ENCODE results near the gene HEXB. TPM values are rescaled to one million over a fixed set of nuclear protein-coding genes. Genes with fewer than 3 reads are reported as not detected.

HEXB gene
- total and polyA plus RNA-seq, 9 of the 15 experiments (the other 6 are each of a cell fraction or from before 2014, with no cell fraction given), result 22.9 to 158 (median 108) TPM

DNA sequence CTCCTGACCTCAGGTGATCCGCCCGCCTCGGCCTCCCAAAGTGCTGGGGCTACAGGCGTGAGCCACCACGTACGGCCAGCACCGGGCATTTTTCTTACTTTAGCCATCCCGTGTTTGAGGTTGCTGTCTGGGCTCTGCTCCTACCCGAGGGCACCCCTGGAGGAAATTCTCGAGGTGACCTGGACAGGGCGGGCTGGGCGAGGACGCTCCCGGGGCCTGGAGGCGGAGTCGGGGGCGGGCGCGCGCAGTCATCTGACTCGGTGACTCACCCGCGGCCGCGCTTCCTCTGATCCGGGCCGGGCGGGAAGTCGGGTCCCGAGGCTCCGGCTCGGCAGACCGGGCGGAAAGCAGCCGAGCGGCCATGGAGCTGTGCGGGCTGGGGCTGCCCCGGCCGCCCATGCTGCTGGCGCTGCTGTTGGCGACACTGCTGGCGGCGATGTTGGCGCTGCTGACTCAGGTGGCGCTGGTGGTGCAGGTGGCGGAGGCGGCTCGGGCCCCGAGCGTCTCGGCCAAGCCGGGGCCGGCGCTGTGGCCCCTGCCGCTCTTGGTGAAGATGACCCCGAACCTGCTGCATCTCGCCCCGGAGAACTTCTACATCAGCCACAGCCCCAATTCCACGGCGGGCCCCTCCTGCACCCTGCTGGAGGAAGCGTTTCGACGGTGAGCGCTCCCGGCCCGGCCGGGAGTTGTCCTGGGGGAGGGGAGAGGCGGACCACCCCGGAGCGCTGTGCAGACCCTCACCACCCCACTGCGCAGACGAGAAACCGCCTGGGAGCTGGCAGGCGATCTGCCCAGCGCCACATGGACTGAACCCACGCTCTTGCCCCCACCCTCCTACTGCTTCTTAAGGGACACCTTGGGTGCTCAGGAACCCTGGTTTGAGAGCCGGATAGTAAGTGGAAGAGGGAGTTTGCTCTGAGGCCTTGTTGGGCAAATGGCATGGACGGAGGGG, at the start of gene HEXB (continued):
- TF ChIP-seq, protein P1, sequence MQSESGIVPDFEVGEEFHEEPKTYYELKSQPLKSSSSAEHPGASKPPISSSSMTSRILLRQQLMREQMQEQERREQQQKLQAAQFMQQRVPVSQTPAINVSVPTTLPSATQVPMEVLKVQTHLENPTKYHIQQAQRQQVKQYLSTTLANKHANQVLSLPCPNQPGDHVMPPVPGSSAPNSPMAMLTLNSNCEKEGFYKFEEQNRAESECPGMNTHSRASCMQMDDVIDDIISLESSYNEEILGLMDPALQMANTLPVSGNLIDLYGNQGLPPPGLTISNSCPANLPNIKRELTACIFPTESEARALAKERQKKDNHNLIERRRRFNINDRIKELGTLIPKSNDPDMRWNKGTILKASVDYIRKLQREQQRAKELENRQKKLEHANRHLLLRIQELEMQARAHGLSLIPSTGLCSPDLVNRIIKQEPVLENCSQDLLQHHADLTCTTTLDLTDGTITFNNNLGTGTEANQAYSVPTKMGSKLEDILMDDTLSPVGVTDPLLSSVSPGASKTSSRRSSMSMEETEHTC (IDR thresholded peaks at IDR 0.05), result peak; percentile 78; the same call in 1 of the 2 replicates
- TF ChIP-seq, protein P2, sequence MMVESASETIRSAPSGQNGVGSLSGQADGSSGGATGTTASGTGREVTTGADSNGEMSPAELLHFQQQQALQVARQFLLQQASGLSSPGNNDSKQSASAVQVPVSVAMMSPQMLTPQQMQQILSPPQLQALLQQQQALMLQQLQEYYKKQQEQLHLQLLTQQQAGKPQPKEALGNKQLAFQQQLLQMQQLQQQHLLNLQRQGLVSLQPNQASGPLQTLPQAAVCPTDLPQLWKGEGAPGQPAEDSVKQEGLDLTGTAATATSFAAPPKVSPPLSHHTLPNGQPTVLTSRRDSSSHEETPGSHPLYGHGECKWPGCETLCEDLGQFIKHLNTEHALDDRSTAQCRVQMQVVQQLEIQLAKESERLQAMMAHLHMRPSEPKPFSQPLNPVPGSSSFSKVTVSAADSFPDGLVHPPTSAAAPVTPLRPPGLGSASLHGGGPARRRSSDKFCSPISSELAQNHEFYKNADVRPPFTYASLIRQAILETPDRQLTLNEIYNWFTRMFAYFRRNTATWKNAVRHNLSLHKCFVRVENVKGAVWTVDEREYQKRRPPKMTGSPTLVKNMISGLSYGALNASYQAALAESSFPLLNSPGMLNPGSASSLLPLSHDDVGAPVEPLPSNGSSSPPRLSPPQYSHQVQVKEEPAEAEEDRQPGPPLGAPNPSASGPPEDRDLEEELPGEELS (CRISPR knock-in tag; IDR thresholded peaks at IDR 0.05; ENCODE audit: borderline replicate concordance), result peak; percentile 55; the same call in 1 of the 2 replicates
- TF ChIP-seq, protein P3, sequence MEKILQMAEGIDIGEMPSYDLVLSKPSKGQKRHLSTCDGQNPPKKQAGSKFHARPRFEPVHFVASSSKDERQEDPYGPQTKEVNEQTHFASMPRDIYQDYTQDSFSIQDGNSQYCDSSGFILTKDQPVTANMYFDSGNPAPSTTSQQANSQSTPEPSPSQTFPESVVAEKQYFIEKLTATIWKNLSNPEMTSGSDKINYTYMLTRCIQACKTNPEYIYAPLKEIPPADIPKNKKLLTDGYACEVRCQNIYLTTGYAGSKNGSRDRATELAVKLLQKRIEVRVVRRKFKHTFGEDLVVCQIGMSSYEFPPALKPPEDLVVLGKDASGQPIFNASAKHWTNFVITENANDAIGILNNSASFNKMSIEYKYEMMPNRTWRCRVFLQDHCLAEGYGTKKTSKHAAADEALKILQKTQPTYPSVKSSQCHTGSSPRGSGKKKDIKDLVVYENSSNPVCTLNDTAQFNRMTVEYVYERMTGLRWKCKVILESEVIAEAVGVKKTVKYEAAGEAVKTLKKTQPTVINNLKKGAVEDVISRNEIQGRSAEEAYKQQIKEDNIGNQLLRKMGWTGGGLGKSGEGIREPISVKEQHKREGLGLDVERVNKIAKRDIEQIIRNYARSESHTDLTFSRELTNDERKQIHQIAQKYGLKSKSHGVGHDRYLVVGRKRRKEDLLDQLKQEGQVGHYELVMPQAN (IDR thresholded peaks at IDR 0.05; ENCODE audit: borderline replicate concordance), result no peak
- 0 out of 4 replicates have a peak, but pooled peaks of 1 of the 2 experiments have one; percentile 39 for TF ChIP-seq SRF (CRISPR knock-in tag; IDR thresholded peaks at IDR 0.05)
- TF ChIP-seq, protein P4, sequence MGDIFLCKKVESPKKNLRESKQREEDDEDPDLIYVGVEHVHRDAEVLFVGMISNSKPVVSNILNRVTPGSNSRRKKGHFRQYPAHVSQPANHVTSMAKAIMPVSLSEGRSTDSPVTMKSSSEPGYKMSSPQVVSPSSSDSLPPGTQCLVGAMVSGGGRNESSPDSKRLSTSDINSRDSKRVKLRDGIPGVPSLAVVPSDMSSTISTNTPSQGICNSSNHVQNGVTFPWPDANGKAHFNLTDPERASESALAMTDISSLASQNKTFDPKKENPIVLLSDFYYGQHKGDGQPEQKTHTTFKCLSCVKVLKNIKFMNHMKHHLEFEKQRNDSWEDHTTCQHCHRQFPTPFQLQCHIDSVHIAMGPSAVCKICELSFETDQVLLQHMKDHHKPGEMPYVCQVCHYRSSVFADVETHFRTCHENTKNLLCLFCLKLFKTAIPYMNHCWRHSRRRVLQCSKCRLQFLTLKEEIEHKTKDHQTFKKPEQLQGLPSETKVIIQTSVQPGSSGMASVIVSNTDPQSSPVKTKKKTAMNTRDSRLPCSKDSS (IDR thresholded peaks at IDR 0.05; ENCODE audit: low read depth, partially characterized antibody), result no peak
- TF ChIP-seq FOSL1 (tag; conservative IDR thresholded peaks at IDR 0.05), result peak; percentile 95
- TF ChIP-seq ZNF12 (CRISPR knock-in tag; IDR thresholded peaks at IDR 0.05), result no peak
- TF ChIP-seq SP1 (CRISPR knock-in tag; IDR thresholded peaks at IDR 0.05), result peak; percentile 55; the same call in 1 of the 2 replicates
- TF ChIP-seq, protein P5, sequence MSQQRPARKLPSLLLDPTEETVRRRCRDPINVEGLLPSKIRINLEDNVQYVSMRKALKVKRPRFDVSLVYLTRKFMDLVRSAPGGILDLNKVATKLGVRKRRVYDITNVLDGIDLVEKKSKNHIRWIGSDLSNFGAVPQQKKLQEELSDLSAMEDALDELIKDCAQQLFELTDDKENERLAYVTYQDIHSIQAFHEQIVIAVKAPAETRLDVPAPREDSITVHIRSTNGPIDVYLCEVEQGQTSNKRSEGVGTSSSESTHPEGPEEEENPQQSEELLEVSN (IDR thresholded peaks at IDR 0.05; ENCODE audit: borderline replicate concordance in 1 of 2, extremely low read depth in 1 of 2, insufficient read depth in 1 of 2, insufficient read length in 1 of 2, low read depth in 1 of 2, low read length in 1 of 2, poor library complexity in 1 of 2, severe bottlenecking in 1 of 2), result peak; percentile 57 to 86
- TF ChIP-seq, protein P6, sequence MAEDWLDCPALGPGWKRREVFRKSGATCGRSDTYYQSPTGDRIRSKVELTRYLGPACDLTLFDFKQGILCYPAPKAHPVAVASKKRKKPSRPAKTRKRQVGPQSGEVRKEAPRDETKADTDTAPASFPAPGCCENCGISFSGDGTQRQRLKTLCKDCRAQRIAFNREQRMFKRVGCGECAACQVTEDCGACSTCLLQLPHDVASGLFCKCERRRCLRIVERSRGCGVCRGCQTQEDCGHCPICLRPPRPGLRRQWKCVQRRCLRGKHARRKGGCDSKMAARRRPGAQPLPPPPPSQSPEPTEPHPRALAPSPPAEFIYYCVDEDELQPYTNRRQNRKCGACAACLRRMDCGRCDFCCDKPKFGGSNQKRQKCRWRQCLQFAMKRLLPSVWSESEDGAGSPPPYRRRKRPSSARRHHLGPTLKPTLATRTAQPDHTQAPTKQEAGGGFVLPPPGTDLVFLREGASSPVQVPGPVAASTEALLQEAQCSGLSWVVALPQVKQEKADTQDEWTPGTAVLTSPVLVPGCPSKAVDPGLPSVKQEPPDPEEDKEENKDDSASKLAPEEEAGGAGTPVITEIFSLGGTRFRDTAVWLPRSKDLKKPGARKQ (CRISPR knock-in tag; IDR thresholded peaks at IDR 0.05), result no peak
- no peak for TF ChIP-seq PYGO2 (tag; IDR thresholded peaks at IDR 0.05)
- no peak for TF ChIP-seq ZSCAN32 (CRISPR knock-in tag; IDR thresholded peaks at IDR 0.05)
- no peak for TF ChIP-seq MXI1 (IDR thresholded peaks at IDR 0.05; ENCODE audit: low read depth, low read length)
- TF ChIP-seq HNRNPL (IDR thresholded peaks at IDR 0.05; ENCODE audit: low read depth, low read length), result peak; percentile 55; the same call in 1 of the 2 replicates
